Measurements from ENCODE around the gene MX1. TPM values are rescaled to one million over a fixed set of nuclear protein-coding genes. Genes with fewer than 3 reads are reported as not detected.

MX1 gene
- total and polyA plus RNA-seq, 12 donors: 14.0 to 44.4 (median 26.4) TPM

DNA sequence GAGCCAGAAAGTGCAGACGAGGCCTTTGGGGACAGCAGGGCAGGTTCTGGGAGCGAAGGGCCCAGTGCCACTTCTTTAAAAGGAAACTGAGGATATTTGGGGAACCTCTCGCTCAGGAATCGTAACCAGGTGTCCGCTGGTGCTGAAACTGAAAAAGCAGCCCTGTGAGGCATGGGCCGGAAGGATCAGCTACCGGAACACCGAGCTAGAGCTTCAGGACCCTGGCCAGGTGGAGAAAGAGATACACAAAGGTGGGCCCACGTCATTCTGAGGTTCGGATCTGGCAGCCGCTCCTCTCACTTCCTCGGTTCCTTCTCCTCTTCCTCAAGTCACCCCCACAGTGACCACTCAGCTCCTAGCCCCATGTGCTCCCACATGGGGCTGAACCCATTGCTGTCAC, 46.1 kb upstream of the MX1 start:
- intact Hi-C loops (cut with DNase I): no loop called here
- no peak for DNase-seq
- no peaks in the 10 kb centered on the region for H3K36me3 ChIP-seq (replicated peaks in 1 of 2)
- H3K27me3 ChIP-seq: no peaks in the 10 kb centered on the region
- TF ChIP-seq, protein P1, sequence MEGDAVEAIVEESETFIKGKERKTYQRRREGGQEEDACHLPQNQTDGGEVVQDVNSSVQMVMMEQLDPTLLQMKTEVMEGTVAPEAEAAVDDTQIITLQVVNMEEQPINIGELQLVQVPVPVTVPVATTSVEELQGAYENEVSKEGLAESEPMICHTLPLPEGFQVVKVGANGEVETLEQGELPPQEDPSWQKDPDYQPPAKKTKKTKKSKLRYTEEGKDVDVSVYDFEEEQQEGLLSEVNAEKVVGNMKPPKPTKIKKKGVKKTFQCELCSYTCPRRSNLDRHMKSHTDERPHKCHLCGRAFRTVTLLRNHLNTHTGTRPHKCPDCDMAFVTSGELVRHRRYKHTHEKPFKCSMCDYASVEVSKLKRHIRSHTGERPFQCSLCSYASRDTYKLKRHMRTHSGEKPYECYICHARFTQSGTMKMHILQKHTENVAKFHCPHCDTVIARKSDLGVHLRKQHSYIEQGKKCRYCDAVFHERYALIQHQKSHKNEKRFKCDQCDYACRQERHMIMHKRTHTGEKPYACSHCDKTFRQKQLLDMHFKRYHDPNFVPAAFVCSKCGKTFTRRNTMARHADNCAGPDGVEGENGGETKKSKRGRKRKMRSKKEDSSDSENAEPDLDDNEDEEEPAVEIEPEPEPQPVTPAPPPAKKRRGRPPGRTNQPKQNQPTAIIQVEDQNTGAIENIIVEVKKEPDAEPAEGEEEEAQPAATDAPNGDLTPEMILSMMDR (IDR thresholded peaks at IDR 0.05): no peak
- no peak for TF ChIP-seq POLR2A (IDR thresholded peaks at IDR 0.05)
- H3K27ac ChIP-seq: no peak overlapping the region
- H3K9me3 ChIP-seq (replicated peaks in 1 of 3): no peaks in the 10 kb centered on the region
- H3K4me1 ChIP-seq (replicated peaks in 1 of 2): no peaks in the 10 kb centered on the region
- WGBS, 4 donors: 84 to 90% (median 86%) methylated on average over 12 of the region's 12 CpGs
- H3K4me3 ChIP-seq: no peak overlapping the region

DNA sequence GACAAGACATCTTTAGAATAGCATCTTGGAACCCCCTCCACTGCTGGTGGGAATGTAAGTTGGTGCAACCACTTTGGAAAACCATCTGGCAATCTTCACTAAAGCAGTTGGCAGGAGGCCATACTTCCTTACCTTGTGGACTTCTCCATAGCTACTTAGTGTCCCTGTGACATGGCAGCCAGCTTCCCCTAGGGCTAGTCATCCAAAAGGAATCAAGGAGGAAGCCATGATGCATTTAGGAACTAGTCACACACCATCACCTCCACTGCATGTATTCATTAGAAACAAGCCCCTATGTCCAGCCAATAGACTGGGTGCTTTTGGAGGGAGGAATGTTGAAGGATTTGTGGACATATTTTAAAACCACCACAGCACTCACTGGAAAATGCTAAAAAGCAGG, 44.3 kb upstream of the MX1 start:
- no peak for TF ChIP-seq POLR2A (IDR thresholded peaks at IDR 0.05)
- TF ChIP-seq, protein P1 (IDR thresholded peaks at IDR 0.05): no peak
- Histone ChIP-seq H3K27me3 (no peaks in the 10 kb centered on the region), H3K27ac (no peak overlapping the region), H3K9me3 (replicated peaks in 1 of 3) (no peaks in the 10 kb centered on the region), H3K4me3 (no peak overlapping the region), H3K36me3 (replicated peaks in 1 of 2) (no peaks in the 10 kb centered on the region), H3K4me1 (replicated peaks in 1 of 2) (no peaks in the 10 kb centered on the region)
- intact Hi-C loops (cut with DNase I): no loop called here
- DNase-seq: no peak

DNA sequence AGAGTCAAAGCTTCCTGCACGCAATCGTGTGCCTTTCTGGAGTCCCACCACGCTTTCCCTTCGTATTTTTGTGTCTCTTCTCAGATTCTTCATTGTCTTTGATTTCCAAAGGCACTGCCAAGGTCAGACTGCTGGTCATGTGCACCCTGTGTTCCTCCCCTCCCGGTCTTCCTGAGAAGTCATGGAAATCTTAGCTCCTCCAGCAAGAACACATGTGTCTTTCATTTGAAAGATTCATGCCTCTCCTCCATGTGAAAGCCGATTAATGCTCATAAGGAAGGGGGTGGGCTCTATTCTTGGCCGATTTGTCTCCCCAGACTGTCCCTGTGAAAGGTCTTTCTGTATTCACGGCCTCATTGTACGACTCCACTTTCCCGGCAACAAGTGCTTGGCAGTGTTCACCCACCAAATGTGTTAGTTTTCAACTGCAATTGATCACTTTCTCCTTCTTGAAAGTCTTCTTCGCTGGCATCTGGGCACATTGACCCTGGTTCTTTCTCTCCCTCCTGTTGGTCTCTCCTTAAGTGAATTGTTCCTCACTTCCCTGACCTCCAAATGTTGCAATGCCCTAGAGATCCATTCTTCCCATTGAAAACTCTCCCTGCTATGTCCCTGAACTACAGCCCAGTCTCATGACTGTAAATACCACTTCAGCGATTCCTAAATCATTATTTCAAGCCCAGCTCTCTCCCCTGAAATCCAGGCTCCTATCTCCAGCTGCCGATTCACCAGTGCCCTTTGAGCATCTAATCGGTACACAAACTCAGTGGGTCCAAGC, 38.8 kb upstream of the MX1 start:
- no peak for DNase-seq
- Histone ChIP-seq H3K27me3 (no peaks in the 10 kb centered on the region), H3K27ac (no peak overlapping the region), H3K9me3 (replicated peaks in 1 of 3) (no peaks in the 10 kb centered on the region), H3K36me3 (replicated peaks in 1 of 2) (no peaks in the 10 kb centered on the region), H3K4me3 (no peak overlapping the region), H3K4me1 (replicated peaks in 1 of 2) (no peaks in the 10 kb centered on the region)
- intact Hi-C loops (cut with DNase I): no loop called here
- TF ChIP-seq, protein P1 (IDR thresholded peaks at IDR 0.05): no peak
- TF ChIP-seq POLR2A (IDR thresholded peaks at IDR 0.05): no peak
- 71 to 82% (median 76%) methylated on average over 14 of the region's 14 CpGs for WGBS, 4 donors

DNA sequence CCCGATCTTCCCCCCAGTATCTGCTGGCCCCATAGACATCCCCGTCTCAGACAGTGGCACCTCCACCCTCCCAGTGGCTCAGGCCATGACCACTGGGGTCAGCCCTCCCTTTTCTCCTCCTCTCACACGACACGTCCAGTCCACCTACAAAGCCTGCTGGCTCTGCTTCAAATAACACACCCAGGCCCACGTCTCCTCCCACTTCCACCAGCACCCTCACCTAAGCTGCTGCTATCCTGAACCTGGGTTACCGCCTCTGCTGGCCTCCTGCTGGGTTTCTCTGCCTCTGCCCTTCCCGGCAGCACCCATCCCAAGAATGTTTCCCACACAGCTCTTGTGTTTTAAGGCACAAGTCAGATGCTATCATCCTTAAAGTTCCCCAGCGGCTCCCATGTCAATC, 38.2 kb upstream of the MX1 start:
- no peaks in the 10 kb centered on the region for H3K4me1 ChIP-seq (replicated peaks in 1 of 2)
- WGBS, 4 donors: 80 to 86% (median 84%) methylated on average over 8 of the region's 8 CpGs
- no peak for DNase-seq
- intact Hi-C loops (cut with DNase I): no loop called here
- H3K27ac ChIP-seq: no peak overlapping the region
- no peak for TF ChIP-seq POLR2A (IDR thresholded peaks at IDR 0.05)
- TF ChIP-seq, protein P1 (IDR thresholded peaks at IDR 0.05): no peak
- no peaks in the 10 kb centered on the region for H3K27me3 ChIP-seq
- H3K36me3 ChIP-seq (replicated peaks in 1 of 2): no peaks in the 10 kb centered on the region
- no peak overlapping the region for H3K4me3 ChIP-seq
- H3K9me3 ChIP-seq (replicated peaks in 1 of 3): no peaks in the 10 kb centered on the region

Data from adrenal gland (tissue), 12 donors.